G401.6 (cell line): Measurements from ENCODE around the gene ME1.
A peak's percentile ranks its signal among the peaks of the same experiment; 100 is the strongest.
"Not testable (repeated sequence)": the region's sequence is repeated elsewhere in the genome, so short reads cannot be mapped to it uniquely, and the experiment has no call there.

Source experiments
- FAIRE-seq: peaks from 2 replicates; lab custom pipeline; 2012; peaks lifted over from hg19 to GRCh38; lab: Jason Lieb, UNC

ME1 gene

DNA sequence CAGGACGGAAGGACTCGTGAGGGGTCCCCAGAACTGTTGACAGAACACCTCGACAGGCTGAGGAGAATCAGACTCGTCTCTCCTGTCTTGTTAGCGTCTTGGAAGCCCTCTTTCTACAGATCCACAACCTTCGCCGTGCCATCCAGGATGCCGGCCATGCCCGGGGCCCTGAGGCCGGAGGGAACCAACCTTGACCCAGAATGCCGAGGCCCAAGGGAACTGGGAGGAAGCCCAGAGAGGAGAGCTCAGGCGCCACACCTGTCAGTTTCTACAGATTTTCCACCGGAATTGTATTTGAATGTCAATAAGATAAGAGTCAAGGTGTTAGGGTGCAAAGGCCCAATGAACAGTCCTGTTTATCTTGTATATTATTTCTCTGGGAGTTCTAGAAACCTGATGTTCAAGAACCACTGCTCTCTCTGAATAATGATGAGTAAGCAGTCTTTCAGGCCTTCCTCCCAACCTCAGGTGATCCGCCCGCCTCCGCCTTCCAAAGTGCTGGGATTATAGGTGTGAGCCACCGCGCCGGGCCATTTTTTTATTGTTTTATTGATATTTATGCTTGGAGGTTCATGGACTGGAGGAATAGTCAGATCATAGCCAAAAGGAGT, 799 bp upstream of the ME1 start:
- no peak for FAIRE-seq

DNA sequence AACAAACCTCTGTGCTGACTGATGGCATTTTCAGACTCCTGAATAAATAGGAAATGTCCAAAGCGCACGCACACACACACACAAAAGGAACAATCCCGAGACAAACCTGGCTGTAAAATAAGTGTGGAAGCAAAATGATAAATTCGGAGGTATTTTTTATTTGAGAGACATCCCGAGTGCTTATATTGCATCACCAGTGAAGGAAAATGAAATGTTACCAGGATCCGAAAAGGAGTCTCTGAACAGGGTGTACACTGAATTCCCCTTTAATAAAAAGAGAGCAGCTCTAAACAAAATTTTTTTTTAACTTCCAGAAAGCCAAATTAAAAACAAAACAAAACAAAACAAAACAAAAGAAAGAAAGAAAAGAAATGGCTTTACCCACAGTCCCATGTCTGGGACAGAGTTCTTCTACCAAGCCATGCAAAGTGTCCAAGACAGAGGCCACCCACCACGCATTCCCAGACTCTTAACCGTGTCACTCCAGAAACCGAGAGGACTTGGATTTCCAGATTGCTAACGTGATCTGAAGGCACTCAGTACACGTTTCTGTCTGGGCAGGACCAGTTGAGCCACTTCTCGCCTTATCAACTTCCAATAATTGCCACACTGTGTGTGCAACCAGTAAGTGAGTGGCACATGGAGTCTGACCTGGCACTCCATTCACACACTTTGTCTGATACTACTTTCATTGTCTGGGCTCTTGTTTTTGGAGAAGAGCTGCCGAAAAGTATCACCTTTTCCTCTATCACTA, 817 bp downstream of the ME1 start:
- no peak for FAIRE-seq

DNA sequence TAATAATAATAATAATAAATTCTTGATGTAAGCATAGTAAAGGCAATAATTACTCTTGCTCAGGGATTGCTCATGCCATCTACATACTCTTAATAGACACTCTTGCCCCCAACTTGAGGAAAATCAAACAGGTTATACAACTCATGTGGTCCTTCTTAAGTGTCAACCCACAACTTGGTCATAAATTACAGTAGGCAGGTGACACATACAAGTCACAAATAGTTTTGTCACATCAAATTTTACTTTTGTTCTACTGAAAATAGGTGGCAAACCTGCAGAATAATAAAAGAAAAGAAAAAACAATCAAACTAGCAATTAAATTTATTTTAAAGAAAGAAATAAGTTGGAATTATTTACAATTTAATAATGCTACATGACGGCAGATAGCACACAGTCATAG, 1.6 kb downstream of the ME1 start:
- FAIRE-seq = no peak

DNA sequence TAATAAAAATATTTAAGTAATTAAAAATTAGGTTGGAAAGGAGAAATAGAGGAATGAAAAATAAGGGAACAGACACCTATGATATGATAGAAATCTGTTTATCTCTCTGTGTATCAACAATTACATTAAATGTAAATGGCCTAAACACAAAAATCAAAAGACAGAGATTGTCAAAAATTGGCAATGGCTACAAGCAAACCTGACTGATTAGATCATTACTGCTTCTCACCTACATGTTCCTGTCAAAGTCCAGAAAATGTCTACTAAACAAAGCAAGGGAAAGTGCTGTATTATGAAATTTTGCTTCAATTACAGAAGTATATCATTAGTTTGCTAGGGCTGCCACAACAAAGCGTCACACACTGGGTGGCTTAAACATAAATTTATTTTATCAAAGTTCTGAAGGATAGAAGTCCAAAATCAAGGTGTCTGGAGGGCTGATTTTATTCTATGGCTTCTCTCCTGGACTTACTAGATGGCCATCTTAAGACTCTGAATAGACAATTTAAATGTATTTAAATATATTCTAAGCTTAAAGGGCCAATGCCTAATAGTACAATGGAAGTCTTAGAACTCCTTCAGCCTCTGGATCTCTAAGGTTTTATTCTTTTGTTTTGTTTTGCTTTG, 6.3 kb downstream of the ME1 start:
- no peak for FAIRE-seq

DNA sequence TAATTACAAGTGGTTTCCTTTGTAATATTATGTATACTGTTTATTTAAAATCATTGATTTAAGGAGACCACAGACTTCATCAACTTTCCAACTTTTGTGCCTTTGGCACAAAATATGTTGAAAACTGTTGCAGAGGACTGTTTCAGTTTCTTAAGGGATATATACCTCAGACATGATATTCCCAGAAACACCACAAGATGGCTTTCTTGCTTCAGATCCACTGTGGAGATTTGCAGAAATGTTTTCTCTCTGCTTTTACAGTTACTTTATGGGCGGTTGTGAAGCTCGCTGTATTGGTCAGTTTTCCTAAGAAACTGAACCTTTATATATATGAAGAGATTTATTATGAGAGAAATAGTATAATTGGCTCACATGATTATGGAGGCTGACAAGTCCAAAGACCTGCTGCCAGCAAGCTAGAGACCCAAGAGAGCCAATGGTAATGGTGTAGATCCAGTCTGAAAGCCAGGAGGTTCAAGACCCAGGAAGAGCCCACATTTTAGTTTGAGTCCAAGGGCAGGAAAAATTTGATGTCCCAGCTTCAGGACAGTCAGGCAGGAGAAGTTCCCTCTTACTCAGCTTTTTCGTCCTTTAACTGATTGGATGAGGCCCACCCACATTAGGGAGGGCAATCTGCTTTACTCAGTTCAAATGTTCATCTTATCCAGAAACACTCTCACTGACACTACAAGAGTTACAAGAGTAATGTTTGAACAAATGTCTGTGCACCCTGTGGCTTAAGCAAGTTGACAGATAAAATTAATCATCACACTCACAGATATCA, 12.8 kb downstream of the ME1 start:
- FAIRE-seq = peak; percentile 72

DNA sequence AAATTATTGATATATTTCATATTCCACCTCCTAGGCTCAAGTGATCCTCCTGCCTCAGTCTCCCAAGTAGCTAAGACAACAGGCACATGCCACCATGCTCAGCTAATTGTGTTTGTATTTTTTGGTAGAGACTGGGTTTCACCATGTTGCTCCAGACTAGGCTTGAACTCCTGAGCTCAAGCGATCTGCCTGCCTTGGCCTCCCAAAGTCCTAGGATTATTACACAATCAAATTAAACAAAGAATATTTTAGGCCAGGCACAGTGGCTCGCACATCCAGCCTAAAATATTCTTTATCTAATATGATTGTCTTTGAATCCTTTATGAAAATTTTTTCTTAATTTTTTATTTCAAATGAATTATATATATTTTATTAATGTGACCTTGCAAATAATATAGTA, 17.8 kb downstream of the ME1 start:
- no peak for FAIRE-seq

DNA sequence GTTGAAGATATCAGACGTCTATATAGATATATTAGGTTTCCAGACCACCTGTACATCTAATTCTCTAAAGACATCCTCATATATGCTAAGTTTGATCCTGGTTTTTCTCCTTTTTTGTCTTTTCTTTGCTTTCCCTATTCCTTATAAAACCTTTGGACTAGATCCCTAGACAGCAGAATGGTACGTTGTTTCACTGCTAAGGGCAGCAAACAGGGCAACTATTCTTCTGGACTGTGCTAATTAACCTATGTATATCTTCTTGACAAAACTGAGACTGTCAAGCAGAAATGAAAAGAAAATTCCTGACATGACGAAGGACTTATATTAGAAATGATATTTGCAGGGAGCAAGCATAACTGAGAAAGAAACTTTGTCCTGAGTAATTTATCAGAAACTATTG, 19.1 kb downstream of the ME1 start:
- no peak for FAIRE-seq

DNA sequence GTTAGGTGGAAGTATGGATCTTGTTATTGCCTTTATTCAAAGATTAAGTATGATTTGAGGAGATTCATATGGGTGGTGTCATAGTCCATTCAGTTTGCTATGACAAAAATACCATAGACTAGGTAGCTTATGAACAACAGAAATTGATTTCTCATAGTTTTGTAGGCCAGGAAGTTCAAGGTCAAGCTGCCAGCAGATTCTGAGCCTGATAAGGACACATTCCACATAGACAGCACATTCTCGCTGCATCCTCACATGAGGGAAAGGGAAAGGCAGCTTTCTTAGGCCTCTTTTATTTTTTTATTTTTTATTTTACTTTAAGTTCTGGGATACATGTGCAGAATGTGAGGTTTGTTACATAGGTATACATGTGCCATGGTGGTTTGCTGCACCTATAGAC, 27.7 kb downstream of the ME1 start:
- no peak for FAIRE-seq

DNA sequence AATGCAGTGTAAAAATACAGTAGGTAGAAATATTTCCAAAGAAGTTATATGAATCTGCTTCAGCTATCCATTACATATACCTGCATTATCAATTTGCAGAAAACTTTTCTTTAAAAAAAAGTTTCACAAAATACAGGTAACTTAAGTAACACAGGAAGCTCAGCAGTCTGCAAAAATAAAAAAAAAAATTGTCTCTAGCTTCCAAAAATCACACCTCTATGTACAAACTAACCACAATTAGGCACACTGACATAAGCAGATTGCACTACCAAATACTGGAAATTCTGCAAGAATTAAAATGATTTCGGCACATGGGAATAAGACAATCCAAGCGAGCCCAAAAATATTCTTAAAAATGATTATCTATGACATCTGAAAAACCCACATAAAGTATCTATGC, 41.2 kb downstream of the ME1 start:
- FAIRE-seq = no peak

DNA sequence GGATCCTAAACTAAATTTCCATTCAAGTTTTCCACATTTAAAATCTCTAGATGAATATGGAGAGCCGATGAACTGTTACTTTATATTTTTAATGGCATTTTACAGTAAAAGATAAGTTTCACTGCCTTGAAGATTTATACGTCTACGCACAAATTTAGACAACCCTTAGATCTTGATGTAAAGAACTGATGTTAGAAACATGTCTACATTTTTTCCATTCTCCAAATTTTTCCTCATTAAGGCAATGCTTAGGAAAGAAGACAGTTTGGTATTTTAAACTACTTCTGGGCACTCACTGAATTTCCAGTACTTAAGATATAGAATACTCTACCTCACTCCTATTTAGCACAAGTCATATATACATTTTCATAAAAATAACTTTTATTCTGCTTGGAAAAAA, 45.4 kb downstream of the ME1 start:
- no peak for FAIRE-seq

DNA sequence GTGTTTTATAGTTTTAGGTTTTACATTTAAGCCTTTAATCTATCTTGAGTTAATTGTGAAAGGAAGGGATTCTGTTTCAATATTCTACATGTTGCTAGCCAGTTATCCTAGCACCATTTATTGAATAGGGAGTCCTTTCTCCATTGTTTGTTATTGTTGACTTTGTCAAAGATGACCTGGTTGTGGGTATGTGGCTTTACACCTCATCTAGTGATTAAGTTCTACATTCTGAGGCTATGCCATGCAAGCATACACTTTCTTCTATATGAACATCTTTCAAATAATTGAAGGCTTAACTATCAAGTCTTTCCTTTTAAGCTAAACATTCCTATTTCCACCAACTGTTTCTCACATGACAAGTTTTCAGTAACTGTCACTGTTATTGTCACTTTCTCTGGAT, 46.1 kb downstream of the ME1 start:
- no peak for FAIRE-seq

DNA sequence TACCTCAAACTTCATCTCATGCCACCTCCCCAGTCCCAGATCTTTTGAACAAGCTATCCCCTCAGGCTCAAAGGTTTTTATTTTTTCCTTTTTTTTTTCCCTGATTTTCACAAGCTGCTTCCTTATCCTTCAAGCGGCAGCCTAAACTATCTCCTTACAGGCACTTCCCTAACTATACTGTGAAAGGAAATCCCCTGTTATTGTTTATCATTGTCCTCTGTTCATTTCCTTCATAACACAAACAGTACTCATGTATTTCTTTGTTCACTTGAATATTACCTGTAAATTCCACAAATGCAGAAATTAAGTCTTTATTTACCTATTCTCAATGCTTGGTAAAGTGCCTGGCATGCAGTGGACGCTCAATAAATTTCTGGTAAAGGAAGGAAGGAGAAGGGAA, 48.9 kb downstream of the ME1 start:
- no peak for FAIRE-seq

DNA sequence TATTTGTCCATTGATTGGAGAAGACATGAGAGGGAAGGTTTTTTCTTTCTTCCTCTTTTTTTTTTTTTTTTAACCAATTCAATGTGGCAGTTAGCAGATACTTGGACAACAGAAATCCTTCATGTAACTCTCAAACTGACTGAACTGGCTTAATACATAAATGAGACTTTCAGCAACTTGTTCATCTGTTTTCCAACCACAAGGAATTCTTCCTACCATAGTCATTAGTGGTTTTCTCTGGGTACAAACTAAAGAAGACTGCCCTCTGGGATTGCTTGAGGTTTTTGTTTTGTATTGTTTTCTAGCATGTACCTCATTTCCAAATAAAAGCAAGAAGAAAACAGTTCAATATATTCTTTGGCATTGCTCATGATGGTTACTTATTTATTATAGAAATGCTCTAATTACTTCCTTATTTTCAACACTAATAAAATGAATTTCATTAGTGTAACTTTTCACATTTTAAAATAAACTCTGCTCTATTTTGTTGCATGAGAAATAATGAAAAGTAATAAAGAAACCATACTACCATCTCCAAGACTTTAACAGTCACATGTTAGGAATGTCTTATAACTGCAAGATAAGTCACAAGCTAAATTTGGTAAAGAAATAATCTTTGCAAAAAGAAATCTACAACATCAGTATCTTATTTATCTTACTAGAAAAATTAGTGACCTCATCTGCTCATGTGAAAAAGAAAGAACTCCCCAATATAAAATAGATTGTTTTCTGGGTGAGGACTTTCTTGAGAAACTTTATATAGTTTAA, 52.0 kb downstream of the ME1 start:
- no peak for FAIRE-seq

DNA sequence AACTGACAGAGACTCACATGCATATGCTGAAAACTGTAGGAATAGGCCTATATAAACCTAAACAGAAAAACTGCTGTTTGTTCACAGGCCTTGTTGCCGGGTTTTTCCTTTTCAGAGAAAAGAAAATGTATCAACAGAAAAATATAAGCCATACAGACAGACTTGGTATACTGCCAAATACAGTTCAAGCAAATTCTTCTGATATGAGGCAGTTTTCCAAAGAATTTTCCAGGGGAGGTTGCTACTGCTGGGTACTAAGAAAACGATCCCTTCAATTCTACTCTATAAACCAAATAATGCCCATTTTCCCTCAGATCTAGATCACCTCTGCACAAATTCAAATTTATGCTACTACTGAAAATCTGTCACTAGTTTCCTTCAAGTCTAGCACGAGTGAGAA, 59.4 kb downstream of the ME1 start:
- no peak for FAIRE-seq

DNA sequence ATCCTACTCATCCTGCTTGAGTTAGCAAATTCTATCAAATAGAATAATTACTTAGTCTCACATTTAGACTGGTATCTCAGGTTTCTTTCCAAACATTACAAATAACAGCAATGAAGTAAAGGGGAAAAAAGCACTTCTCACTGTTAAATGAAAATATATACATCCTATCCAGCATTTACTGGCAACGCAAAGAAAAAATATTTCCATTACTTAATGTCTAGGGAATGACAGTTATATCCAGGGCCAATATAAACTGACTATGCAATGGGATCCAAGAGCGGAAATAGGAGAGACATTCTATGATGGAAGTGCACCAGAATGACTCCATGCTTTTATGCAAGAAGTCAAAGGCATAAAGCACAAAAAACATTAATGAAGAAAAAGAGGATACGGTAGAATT, 60.3 kb downstream of the ME1 start:
- FAIRE-seq = no peak

DNA sequence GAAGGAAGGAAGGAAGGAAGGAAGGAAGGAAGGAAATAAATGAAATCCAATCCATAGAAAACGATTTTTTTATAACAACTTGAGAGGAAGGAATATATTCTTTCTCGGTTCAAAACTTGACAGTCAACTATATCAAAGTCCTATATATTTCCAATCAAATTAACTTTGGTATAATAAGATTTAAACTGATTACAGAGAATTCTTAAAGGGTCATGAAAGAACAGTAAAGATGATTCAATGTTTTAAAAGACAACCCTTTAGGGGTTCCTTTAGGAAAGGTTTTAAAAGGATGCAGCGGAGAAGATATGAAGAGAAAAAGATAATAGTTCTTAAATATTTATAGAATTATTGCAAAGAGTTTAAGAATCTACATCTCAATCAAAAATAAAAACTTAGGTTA, 61.2 kb downstream of the ME1 start:
- FAIRE-seq = no peak

DNA sequence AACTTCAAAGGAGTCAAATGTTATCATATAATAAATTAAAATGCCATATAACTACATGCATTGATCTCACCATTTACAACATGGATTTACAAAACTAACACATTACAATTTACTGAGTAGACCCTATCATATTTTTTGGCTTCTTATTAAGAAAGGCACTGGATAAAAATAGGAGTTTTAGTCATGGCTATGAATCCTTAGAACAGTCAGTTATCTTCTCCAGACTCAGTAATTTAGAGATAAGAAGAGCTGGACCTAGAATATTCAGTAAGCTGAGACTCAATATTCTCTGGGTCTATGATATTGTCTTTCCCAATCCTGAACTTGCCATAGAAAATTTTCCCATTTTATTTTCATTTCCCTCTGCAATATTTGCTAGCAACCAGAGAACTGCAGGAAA, 62.3 kb downstream of the ME1 start:
- no peak for FAIRE-seq

DNA sequence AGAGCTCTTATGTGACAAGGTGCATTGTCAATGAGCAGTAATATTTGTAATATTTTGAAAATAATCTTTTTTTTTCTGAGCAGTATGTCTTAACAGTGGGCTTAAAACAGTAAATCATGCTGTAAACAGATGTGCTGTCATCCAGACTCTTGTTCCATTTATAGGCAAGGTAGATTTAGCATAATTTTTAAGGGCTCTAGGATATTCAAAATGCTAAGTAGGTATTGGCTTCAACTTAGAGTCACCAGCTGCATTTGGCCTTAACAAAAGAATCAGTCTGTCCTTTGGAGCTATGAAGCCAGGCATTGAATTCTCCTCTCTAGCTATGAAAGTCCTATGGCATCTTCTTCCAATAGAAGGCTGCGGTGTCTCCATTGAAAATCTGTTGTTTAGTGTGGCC, 63.7 kb downstream of the ME1 start:
- FAIRE-seq = no peak

DNA sequence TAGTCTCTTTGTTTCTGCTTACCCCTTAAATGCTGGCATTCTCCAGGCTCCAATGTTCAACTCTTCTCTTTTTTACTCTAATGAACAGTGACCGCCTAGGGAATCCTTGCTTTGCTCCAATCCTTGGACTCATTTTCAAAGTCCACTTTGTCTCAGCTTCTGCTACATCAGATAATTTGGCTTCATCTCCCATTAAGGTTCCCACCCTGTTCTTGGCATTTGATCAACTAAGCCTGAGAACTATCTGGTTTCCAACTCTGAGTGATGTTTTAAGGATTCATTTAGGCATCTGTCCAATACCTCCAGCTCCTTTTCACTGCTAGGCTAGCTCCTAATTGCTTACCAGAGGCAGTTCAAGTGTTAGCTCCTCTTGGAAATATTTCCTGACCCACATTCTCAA, 64.9 kb downstream of the ME1 start:
- no peak for FAIRE-seq

DNA sequence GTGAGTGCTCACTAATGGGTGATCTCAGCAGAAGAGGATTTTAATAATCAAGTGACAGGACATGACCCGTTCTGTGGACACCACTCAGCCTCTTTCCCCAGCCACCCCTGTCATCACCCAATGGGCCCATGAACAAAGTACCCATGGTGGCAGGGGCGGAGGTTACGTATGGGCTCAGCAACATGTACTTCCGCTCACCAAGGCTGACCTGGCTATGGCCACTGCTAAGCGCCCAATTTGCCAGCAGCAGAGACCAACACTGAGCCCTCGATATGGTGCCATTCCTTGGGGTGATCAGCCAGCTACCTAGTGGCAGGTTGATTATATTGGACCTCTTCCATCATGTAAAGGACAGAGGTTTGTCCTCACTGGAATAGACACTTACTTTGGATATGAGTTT, 68.5 kb downstream of the ME1 start:
- not testable (repeated sequence) for FAIRE-seq

DNA sequence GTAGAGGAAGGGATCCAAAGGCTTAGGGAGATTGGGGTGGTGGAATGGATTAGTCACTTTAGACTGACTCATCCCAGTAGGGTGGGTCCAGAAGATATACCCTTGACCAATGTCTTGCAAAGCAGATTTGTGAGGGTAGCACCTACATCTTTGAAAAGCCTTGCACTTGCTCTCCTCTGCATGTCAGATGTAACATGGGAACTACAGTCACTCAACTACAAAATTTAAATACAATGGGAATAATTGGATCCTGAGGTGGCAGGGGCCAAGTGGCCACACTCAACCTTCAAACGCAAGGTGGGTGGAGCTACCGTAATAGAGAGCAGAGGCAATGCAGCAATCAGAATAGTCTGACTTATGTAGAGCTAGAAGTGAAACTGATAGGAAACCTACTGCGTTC, 71.2 kb downstream of the ME1 start:
- FAIRE-seq = no peak

DNA sequence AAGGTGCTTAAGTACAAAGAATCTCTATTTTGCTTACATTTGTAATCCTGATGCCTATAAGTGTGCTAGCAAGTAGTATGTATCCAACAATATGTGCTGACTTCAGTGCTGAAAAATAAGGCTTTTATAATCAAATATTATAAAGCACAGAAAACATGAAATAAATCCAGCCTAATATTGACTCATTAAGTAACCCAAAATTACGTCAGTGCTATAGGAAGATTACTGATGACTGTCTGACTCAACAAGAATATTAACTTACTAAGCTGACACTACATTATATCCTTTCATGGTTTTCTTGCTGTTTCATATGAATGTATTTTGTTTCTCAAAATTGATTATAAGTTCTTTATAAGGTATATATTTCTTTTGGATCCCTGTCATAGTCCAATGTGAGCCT, 76.1 kb downstream of the ME1 start:
- no peak for FAIRE-seq
